Measurements from ENCODE around the gene PDIK1L.

The PDIK1L gene

DNA sequence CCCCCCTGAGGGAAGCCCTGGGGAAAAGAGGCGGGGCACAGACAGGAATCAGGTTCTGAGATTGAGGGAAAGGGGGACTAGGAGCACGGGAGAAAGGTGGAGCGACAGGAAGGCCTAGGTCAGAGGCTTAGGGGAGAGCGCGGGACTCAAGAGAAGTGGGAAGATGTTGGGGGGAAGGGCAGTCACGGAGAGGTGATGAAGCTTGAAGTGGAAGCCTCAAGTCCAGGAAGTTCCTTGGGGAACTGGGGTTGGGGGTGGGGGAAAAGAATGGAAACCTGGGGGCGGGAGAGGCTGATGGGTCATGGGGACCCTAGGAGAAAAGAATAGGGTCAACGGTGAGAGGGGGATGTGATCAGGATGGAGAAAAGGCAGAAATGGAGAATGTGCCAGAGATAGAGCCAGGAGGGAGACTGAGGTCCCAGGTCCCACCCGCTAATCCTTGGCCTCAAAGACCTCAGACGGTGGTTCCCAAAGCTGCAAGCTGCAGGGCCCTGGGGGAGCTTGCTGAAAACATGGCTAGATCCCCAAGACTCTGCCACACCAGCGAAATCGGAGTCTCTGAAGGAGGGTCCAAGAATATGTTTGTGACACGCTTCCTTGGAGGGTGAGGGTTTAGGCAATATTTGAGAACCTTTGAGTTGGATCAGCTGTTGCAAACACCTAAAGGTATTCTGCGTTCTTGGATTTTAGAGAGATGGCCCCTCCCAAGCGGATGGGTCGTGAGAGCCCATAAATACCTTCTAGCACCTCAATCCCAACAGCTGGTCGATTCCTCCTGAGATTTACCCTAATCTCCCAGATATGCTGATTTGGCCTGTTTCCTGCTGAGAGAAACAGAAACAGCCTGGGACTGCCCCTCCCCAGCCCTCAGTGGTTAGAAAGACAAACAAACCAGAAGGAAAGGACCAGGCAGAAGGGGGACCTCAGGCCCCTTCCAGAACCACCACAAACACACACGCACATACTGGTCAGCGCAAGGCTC is 53.5 kb downstream of the PDIK1L start:
- no peaks in the 10 kb centered on the region for H3K9me3 ChIP-seq (ENCODE audit: control insufficient read depth in 2 of 2, low read length in 2 of 2)
- H3K27ac ChIP-seq (ENCODE audit: low read length), result no peak overlapping the region
- no peaks in the 10 kb centered on the region for H3K27me3 ChIP-seq (ENCODE audit: control insufficient read depth in 1 of 2, insufficient read depth in 2 of 2, low read length in 2 of 2)
- no peaks in the 10 kb centered on the region for H3K36me3 ChIP-seq (ENCODE audit: control insufficient read depth in 2 of 2, insufficient read depth in 2 of 2, low read length in 2 of 2)
- no peak overlapping the region for H3K4me3 ChIP-seq (ENCODE audit: low read length in 2 of 2)
- peak overlapping the region; percentile 55 to 66 for H3K9ac ChIP-seq (ENCODE audit: low read length in 2 of 2)
- peaks cover 27% of the 10 kb centered on the region for H3K4me1 ChIP-seq (ENCODE audit: control insufficient read depth, insufficient read depth, low read length)

- Histone ChIP-seq H3K27me3 (ENCODE audit: control insufficient read depth in 1 of 2, insufficient read depth in 2 of 2, low read length in 2 of 2) (no peaks in the 10 kb centered on the region), H3K27ac (ENCODE audit: low read length) (no peak overlapping the region), H3K9ac (ENCODE audit: low read length in 2 of 2) (no peak overlapping the region), H3K9me3 (ENCODE audit: control insufficient read depth in 2 of 2, low read length in 2 of 2) (no peaks in the 10 kb centered on the region), H3K4me1 (ENCODE audit: control insufficient read depth, insufficient read depth, low read length) (peaks cover 29% of the 10 kb centered on the region), H3K36me3 (ENCODE audit: control insufficient read depth in 2 of 2, insufficient read depth in 2 of 2, low read length in 2 of 2) (peaks cover 0 to 2% of the 10 kb centered on the region in 2 donors), H3K4me3 (ENCODE audit: low read length in 2 of 2) (no peak overlapping the region)
Observed at GRCh38 chr1:26166719-26167281, 55.2 kb downstream of the PDIK1L start.

- Histone ChIP-seq H3K4me3 (ENCODE audit: low read length in 2 of 2) (peak within 1 kb of the TSS; percentile 88 to 94), H3K9ac (ENCODE audit: low read length in 2 of 2) (peak within 1 kb of the TSS; percentile 89 to 95), H3K36me3 (ENCODE audit: control insufficient read depth in 2 of 2, insufficient read depth in 2 of 2, low read length in 2 of 2) (peaks cover 0 to 2% of the 10 kb centered on the region in 2 donors), H3K4me1 (ENCODE audit: control insufficient read depth, insufficient read depth, low read length) (peaks cover 26% of the 10 kb centered on the region), H3K9me3 (ENCODE audit: control insufficient read depth in 2 of 2, low read length in 2 of 2) (no peaks in the 10 kb centered on the region), H3K27me3 (ENCODE audit: control insufficient read depth in 1 of 2, insufficient read depth in 2 of 2, low read length in 2 of 2) (no peaks in the 10 kb centered on the region), H3K27ac (ENCODE audit: low read length) (peak within 1 kb of the TSS; percentile 64)
Observed at GRCh38 chr1:26168410-26169197, 57.0 kb downstream of the PDIK1L start, which contains the start of gene C1orf232. Gene C1orf232 (minus strand): TSS chr1:26168963. CDS start chr1:26168499, 464 bp downstream.

GRCh38 chr1:26169198-26169554 is 57.6 kb downstream of the PDIK1L start:
- peaks cover 23% of the 10 kb centered on the region for H3K4me1 ChIP-seq (ENCODE audit: control insufficient read depth, insufficient read depth, low read length)
- peak overlapping the region; percentile 88 to 94 for H3K4me3 ChIP-seq (ENCODE audit: low read length in 2 of 2)
- H3K27ac ChIP-seq (ENCODE audit: low read length), result peak overlapping the region; percentile 64
- peak overlapping the region; percentile 21 to 95 for H3K9ac ChIP-seq (ENCODE audit: low read length in 2 of 2)
- no peaks in the 10 kb centered on the region for H3K27me3 ChIP-seq (ENCODE audit: control insufficient read depth in 1 of 2, insufficient read depth in 2 of 2, low read length in 2 of 2)
- peaks cover 0 to 2% of the 10 kb centered on the region in 2 donors for H3K36me3 ChIP-seq (ENCODE audit: control insufficient read depth in 2 of 2, insufficient read depth in 2 of 2, low read length in 2 of 2)
- no peaks in the 10 kb centered on the region for H3K9me3 ChIP-seq (ENCODE audit: control insufficient read depth in 2 of 2, low read length in 2 of 2)

DNA sequence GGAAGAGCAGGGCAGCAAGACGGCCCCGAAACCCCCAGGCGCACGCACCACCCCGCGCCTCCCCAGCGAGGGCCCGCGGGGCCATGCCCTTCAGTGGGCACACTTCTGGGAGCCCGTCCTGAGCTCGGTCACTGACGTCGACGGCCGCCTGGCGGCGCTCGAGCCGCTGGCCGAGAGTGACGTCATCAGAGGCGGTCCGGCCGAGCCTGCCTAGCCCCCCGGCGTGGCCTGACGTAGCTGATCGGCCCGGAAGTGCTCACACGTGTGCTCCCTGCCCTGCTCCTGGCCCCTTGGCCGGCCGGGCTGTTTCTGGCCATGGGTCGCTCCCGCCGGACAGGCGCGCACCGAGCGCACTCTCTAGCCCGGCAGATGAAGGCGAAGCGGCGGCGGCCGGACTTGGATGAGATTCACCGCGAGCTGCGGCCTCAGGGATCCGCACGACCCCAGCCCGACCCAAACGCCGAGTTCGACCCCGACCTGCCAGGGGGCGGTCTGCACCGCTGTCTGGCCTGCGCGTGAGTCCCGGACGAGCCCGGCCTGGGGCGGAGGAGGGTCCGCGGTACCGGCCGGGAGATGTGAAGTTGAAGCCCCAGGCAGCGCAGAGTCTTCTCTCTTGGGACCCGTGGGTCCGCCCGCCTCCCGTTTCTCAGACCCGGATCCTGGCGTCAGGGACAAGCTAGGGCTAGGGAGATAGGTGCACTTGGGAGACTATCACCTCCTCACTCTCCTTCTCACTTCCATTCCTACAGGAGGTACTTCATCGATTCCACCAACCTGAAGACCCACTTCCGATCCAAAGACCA is 58.2 kb downstream of the PDIK1L start, which contains the start of gene ZNF593:
TSS of gene ZNF593 (plus strand) at position 240 of the 803 bp plus-strand sequence. CDS start at position 316, 76 bp downstream.
- H3K4me1 ChIP-seq (ENCODE audit: control insufficient read depth, insufficient read depth, low read length), result peaks cover 18% of the 10 kb centered on the region
- H3K27ac ChIP-seq (ENCODE audit: low read length), result peak within 1 kb of the TSS; percentile 64
- no peaks in the 10 kb centered on the region for H3K27me3 ChIP-seq (ENCODE audit: control insufficient read depth in 1 of 2, insufficient read depth in 2 of 2, low read length in 2 of 2)
- peaks cover 0 to 2% of the 10 kb centered on the region in 2 donors for H3K36me3 ChIP-seq (ENCODE audit: control insufficient read depth in 2 of 2, insufficient read depth in 2 of 2, low read length in 2 of 2)
- no peaks in the 10 kb centered on the region for H3K9me3 ChIP-seq (ENCODE audit: control insufficient read depth in 2 of 2, low read length in 2 of 2)
- peak within 1 kb of the TSS; percentile 89 to 95 for H3K9ac ChIP-seq (ENCODE audit: low read length in 2 of 2)
- H3K4me3 ChIP-seq (ENCODE audit: low read length in 2 of 2), result peak within 1 kb of the TSS; percentile 88 to 94

DNA sequence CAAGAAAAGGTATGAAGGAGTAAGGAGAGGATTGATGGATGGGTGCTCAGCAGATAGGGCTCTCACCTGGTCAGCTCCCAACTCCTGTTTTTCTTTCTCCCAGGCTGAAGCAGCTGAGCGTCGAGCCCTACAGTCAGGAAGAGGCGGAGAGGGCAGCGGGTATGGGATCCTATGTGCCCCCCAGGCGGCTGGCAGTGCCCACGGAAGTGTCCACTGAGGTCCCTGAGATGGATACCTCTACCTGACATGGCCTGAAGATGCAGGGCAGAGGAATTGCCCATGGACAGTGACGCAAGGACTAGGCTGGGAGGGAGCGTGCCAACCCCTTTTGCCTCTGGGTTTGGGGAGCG is 58.8 kb downstream of the PDIK1L start:
- Histone ChIP-seq H3K27me3 (ENCODE audit: control insufficient read depth in 1 of 2, insufficient read depth in 2 of 2, low read length in 2 of 2) (no peaks in the 10 kb centered on the region), H3K9me3 (ENCODE audit: control insufficient read depth in 2 of 2, low read length in 2 of 2) (no peaks in the 10 kb centered on the region), H3K9ac (ENCODE audit: low read length in 2 of 2) (peak overlapping the region; percentile 89 to 95), H3K27ac (ENCODE audit: low read length) (peak overlapping the region; percentile 64), H3K4me1 (ENCODE audit: control insufficient read depth, insufficient read depth, low read length) (peaks cover 18% of the 10 kb centered on the region), H3K4me3 (ENCODE audit: low read length in 2 of 2) (peak overlapping the region; percentile 88 to 94), H3K36me3 (ENCODE audit: control insufficient read depth in 2 of 2, insufficient read depth in 2 of 2, low read length in 2 of 2) (peaks cover 0 to 2% of the 10 kb centered on the region in 2 donors)

GRCh38 chr1:26171084-26172072 is 59.8 kb downstream of the PDIK1L start, which contains the start of gene ZNF593OS:
Gene ZNF593OS (minus strand): TSS chr1:26171832. CDS start chr1:26171661, 171 bp downstream.
- peaks cover 18% of the 10 kb centered on the region for H3K4me1 ChIP-seq (ENCODE audit: control insufficient read depth, insufficient read depth, low read length)
- no peak within 1 kb of the TSS for H3K27ac ChIP-seq (ENCODE audit: low read length)
- peaks cover 0 to 2% of the 10 kb centered on the region in 2 donors for H3K36me3 ChIP-seq (ENCODE audit: control insufficient read depth in 2 of 2, insufficient read depth in 2 of 2, low read length in 2 of 2)
- peak within 1 kb of the TSS; percentile 89 to 95 for H3K9ac ChIP-seq (ENCODE audit: low read length in 2 of 2)
- no peaks in the 10 kb centered on the region for H3K9me3 ChIP-seq (ENCODE audit: control insufficient read depth in 2 of 2, low read length in 2 of 2)
- peak within 1 kb of the TSS; percentile 88 to 94 for H3K4me3 ChIP-seq (ENCODE audit: low read length in 2 of 2)
- no peaks in the 10 kb centered on the region for H3K27me3 ChIP-seq (ENCODE audit: control insufficient read depth in 1 of 2, insufficient read depth in 2 of 2, low read length in 2 of 2)
